DMS79 (cell line): Measurements from ENCODE around the gene WSCD1.

Experiments used
- DNase-seq: peaks from one replicate; lab custom pipeline; 2025; lab: John Stamatoyannopoulos, UW

Gene WSCD1

GRCh38 chr17:6086603-6087400 lies 16.6 kb downstream of the WSCD1 start:
- no peak for DNase-seq

DNA sequence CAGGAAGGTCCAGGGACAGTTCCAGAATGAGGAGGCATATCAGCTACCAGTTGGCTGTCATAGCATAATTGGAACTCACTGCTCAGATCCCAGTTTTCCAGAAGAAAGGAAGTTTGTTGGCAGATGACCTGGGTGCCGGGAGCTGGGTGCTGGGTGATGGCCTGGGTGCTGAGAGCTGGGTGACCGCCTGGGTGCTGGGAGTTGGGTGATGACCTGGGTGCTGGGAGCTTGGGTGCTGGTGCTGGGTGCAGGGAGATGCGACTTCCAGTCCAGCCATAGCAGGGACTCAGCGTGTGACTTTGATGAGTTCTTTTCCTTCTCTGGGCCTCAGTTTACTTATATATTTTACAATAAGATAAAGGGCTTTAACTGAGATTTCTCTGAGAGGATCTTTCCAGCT lies 18.0 kb downstream of the WSCD1 start:
- no peak for DNase-seq

DNA sequence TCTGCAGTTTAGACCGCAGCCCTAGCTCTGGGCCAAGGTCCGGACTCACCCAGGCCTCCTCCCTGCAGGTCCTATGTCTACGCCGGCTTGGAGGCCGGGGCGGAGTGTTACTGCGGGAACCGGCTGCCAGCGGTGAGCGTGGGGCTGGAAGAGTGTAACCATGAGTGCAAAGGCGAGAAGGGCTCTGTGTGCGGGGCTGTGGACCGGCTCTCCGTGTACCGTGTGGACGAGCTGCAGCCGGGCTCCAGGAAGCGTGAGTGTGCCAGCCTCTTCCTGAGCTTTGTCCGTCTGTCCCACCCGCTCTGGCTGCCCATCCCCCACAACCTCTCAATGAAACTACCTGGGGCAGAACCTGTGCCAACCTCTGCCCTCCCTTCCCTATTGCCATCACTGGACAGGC lies 20.1 kb downstream of the WSCD1 start:
- no peak for DNase-seq

- no peak for DNase-seq
These were observed 22.2 kb downstream of the WSCD1 start for GRCh38 chr17:6092182-6092902.

DNA sequence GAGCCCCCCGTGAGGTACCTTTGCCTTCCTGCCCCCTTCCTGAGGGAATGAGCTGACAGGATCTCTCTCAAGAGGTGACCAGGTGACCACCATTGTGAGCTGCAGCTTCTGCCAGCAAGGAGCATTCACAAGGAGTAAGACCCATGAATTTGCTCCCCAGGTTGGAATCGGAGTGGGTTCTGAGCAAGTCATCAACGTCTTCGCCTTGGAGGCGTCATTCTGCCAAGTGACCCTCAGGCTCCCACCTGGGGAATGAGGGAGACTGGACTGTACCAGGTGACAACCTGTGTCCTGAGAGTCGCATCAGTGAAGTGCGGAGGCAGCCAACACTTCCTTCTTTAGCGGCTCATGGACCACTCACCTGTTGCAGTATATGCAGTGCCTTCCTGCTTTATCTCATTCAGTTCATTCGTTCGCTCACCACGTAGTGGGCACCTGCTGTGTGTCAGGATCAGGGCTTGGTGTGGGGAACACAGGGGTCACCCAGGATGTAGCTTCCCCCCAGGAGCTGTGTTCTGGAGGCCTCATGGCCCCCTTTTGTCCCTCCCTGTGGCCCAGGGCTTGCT lies 22.8 kb downstream of the WSCD1 start:
- no peak for DNase-seq

DNA sequence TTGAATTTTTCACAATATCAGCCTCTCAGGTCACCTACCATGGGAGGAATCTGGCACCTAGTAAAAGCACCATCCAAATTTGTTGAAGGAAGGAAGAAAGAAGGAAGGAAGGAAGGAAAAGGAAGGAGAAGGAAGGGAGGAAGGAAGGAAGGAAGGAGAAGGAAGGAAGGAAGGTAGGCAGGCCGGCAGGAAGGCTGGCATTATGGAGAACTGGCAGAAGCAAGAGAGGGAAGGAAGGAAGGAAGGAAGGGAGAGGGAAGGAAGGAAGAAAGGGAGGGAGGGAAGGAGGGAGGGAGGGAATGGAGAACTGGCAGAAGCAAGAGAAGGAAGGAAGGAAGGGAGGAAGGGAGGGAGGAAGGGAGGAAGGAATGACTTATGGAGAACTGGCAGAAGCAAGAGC lies 24.3 kb downstream of the WSCD1 start:
- no peak for DNase-seq

DNA sequence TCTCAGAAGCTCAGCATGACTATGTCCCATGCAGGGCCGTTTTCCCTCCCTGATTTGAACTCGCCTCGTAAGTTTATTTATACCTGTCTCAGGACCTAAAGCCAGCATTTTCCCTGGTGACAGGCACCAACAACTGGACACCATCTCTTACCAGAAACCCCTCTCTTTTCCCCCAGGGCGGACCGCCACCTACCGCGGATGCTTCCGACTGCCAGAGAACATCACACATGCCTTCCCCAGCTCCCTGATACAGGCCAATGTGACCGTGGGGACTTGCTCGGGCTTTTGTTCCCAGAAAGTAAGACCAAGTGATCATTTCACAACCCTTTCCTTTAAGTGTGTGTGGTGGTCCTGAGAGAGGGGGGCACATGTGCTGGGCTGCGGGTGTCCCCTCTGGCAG lies 24.7 kb downstream of the WSCD1 start:
- DNase-seq: no peak

- no peak for DNase-seq
These were observed 25.3 kb downstream of the WSCD1 start for GRCh38 chr17:6095501-6095900.

GRCh38 chr17:6096201-6097004 lies 26.2 kb downstream of the WSCD1 start:
- DNase-seq: peak; percentile 14

GRCh38 chr17:6097005-6097279 lies 26.8 kb downstream of the WSCD1 start:
- DNase-seq: no peak

GRCh38 chr17:6098050-6098822 lies 28.1 kb downstream of the WSCD1 start:
- DNase-seq: peak; percentile 63

GRCh38 chr17:6098823-6099180 lies 28.6 kb downstream of the WSCD1 start:
- no peak for DNase-seq

GRCh38 chr17:6099492-6099891 lies 29.3 kb downstream of the WSCD1 start:
- DNase-seq: no peak

GRCh38 chr17:6100146-6100545 lies 30.0 kb downstream of the WSCD1 start:
- DNase-seq: no peak

DNA sequence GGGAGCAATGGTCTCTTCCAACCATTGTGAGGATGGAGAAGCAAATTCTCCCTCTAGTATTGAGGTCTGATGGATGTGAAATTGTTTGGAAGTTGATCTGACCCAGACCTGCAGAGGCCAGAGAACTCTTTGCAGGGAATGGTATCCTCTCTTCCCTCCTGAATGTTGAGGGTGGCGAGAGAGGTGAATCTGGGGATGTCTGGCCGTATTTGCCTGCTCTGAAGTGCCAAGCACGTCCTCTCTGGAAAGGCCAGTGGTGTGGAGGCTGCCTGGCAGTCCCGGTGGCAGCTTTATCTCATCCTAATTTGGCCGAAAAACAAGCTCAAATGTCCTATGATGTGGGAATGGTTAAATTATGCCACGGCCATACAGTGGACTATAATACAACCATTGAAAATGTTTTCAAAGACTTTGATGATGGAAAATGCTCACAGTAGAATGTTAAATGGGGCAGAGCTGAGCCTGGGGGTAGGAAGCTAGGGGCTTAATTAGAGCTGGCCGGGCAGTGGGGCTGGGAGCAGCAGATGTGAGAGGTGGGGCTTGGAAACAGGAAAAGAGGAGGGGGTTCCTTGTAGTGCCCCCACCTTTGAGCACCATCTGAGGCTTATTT lies 30.8 kb downstream of the WSCD1 start:
- DNase-seq: no peak

GRCh38 chr17:6101706-6102105 lies 31.5 kb downstream of the WSCD1 start:
- DNase-seq: no peak

GRCh38 chr17:6102615-6103014 lies 32.4 kb downstream of the WSCD1 start:
- no peak for DNase-seq

DNA sequence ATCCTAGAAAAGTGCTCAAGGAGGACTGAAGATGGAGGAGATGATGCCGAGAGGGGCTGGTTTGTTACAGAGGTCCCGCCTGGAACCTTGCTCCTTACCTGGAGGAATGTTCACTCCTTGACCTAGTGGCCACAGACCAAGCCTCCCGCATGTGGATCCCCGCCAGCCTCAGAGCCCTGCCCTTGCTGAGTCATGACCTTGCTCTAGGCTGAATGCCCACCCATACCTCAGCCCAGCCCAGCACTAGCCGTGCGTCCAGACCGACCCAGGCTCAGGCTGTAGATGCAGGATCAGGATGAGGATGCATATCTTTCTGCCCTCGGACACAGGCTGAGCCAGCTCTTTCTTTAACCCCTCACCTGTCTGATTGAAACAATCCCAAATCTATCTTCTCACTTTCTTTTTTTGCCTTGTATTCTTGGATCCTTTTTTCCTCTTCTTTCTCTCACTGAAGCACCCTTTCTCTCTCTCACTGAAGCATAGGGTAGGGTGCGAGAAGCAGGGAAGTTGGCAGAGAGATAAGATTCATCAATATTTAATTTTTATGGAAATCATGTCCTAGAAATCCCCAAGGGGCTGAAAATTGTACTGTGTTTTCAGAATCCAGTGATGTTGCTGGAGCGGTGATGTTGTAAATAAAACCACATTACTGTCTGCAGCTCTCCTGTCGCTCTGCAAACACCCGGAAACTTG lies 34.9 kb downstream of the WSCD1 start:
- no peak for DNase-seq

DNA sequence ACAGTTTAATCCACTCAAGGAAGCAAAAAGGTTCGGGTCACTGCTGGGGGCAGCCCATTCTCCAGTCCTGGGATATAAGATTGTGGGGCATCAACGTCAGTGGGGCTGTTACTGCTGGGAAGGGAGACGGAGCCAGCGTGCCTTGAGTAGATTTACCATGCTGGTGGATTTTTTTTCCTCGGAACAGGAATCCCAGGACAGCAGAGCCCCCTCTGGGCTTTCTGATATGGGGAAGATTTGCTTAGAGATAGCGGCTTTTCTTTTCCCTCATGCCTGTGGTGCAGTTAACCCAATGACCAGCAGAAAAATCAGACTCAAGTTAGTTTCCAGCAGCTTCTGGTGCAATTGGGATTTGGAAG lies 35.4 kb downstream of the WSCD1 start:
- no peak for DNase-seq

GRCh38 chr17:6106212-6106611 lies 36.0 kb downstream of the WSCD1 start:
- no peak for DNase-seq

- DNase-seq: no peak
These were observed 37.6 kb downstream of the WSCD1 start for GRCh38 chr17:6107791-6108190.
